Vagina (tissue), 2 donors: ENCODE measurements around the gene GSTP1. TPM values are rescaled to one million over a fixed set of nuclear protein-coding genes. Genes with fewer than 3 reads are reported as not detected.
"Not testable (repeated sequence)": the region's sequence is repeated elsewhere in the genome, so short reads cannot be mapped to it uniquely, and the experiment has no call there.

ENCODE experiments used
- DNase-seq, 2 donors: peaks; one replicate each; pipeline ENCODE4 v3.0.0-alpha.2; 2017; ENCODE audit errors: extremely low spot score in 2 of 2
- H3K27ac ChIP-seq: fragments of 200-600 bp; sonication (generic); one replicate; pipeline ENCODE4 v1.5.1; 2019
- H3K27me3 ChIP-seq: fragments of 200-600 bp; sonication (generic); one replicate; pipeline ENCODE4 v1.5.1; 2019
- H3K36me3 ChIP-seq, 2 donors: fragments of 200-600 bp; sonication (generic); one replicate each; pipeline ENCODE4 v1.5.1; 2017 to 2019
- H3K4me1 ChIP-seq: fragments of 200-600 bp; sonication (generic); one replicate; pipeline ENCODE4 v1.5.1; 2019
- H3K4me3 ChIP-seq, 2 donors: fragments of 200-600 bp; sonication (generic); 1 replicate in 1 of 2; 2 replicates in 1 of 2; pipeline ENCODE4 v1.5.1; 2016 to 2019
- H3K9me3 ChIP-seq: fragments of 200-600 bp; sonication (generic); one replicate; pipeline ENCODE4 v1.5.1; 2019
- CTCF ChIP-seq, 3 experiments: fragments of 450-650 bp in 2 of 3; fragments of 200-600 bp in 1 of 3; sonication (generic) in 1 of 3; IDR thresholded peaks; one replicate each; pipeline ENCODE4 v1.5.1; 2017 to 2019; ENCODE audit warnings: antibody characterized with exemption in 3 of 3, mild to moderate bottlenecking in 2 of 3, moderate library complexity in 2 of 3
- POLR2A ChIP-seq, 2 donors: fragments of 450-650 bp; IDR thresholded peaks; one replicate each; pipeline ENCODE4 v1.6.1; 2017; ENCODE audit warnings: antibody characterized with exemption in 2 of 2, mild to moderate bottlenecking in 2 of 2, moderate library complexity in 2 of 2
- POLR2AphosphoS5 ChIP-seq, 2 donors: sonication (generic); formaldehyde crosslinking; IDR thresholded peaks; one replicate each; pipeline ENCODE4 v1.9.0; 2017; ENCODE audit warnings: antibody characterized with exemption in 2 of 2, mild to moderate bottlenecking in 2 of 2, low read depth in 1 of 2; ENCODE audit not compliant: insufficient read depth in 1 of 2
- intact Hi-C: fragments of 100-400 bp; cut with DNase I; formaldehyde crosslinking; loops from one replicate; pipeline ENCODE4 v1.15.1; 2023
- total RNA-seq: library from RNA; depleted of rRNA; stranded (reverse); fragments of >200 nt; gene quantifications from one replicate; pipeline ENCODE4 v1.2.3, GENCODE V29; 2016

GSTP1 gene
- total RNA-seq, 1 donor from 2014 or later: 2,739 TPM

- DNase-seq: no peak
- Histone ChIP-seq H3K27me3 (no peaks in the 10 kb centered on the region), H3K36me3 (peaks cover 0 to under 1% of the 10 kb centered on the region in 2 donors), H3K9me3 (no peaks in the 10 kb centered on the region), H3K27ac (no peak overlapping the region), H3K4me3 (no peak overlapping the region), H3K4me1 (no peaks in the 10 kb centered on the region)
- intact Hi-C loops: no loop called here
- no peak for TF ChIP-seq CTCF (IDR thresholded peaks at IDR 0.05)
- TF ChIP-seq POLR2A (IDR thresholded peaks at IDR 0.05): no peak
- TF ChIP-seq POLR2AphosphoS5 (IDR thresholded peaks at IDR 0.05; ENCODE audit: insufficient read depth in 1 of 2, low read depth in 1 of 2): no peak
Measured at GRCh38 chr11:67593565-67593905, 9.9 kb downstream of the GSTP1 start.

DNA sequence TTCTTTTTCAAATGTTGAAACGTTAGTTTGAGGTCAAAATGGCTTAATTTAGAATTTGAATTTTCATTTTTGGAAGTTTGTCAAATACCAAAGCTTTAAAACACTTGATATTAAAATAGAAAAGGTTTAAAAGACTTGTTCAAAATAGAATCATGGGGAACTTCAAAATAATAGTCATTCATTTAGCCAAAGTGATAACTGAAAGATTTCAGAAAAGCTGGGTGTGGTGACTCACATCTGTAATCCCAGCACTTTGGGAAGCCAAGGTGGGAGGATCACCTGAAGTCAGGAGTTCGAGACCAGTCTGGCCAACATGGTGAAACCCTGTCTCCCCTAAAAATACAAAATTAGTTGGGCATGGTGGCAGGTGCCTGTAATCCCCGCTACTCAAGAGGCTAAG is 10.9 kb downstream of the GSTP1 start:
- Histone ChIP-seq H3K27ac (no peak overlapping the region), H3K36me3 (no peaks in the 10 kb centered on the region), H3K9me3 (no peaks in the 10 kb centered on the region), H3K27me3 (no peaks in the 10 kb centered on the region), H3K4me1 (no peaks in the 10 kb centered on the region), H3K4me3 (no peak overlapping the region)
- DNase-seq: no peak
- intact Hi-C loops: no loop called here
- no peak for TF ChIP-seq POLR2A (IDR thresholded peaks at IDR 0.05)
- TF ChIP-seq CTCF (IDR thresholded peaks at IDR 0.05): no peak
- no peak for TF ChIP-seq POLR2AphosphoS5 (IDR thresholded peaks at IDR 0.05; ENCODE audit: insufficient read depth in 1 of 2, low read depth in 1 of 2)

DNA sequence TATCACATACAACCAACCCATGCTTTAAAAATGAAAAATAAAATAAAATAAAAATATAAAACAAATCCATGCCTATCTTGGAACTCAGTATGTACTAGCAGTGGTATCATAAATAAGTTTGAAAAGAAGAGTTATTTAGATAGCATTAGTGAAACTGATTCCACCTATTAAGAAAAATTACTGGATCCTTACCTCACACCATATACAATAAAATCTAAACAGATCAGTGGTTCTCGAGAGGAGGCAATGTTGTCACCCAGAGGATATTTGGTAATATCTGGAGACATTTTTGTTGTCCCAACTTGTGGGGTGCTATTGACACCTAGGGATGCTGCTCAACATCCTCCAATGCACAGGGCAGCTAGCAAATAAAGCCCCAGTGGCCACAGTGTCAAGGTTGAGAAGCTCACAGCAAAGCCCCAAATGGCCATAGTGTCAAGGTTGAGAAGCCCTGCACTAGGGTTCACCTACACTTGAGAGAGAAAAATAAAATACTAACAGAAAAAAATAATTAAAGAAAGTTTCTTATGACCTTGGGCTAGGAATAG is 13.2 kb downstream of the GSTP1 start:
- Histone ChIP-seq H3K36me3 (no peaks in the 10 kb centered on the region), H3K27me3 (no peaks in the 10 kb centered on the region), H3K9me3 (no peaks in the 10 kb centered on the region), H3K4me3 (no peak overlapping the region), H3K4me1 (no peaks in the 10 kb centered on the region), H3K27ac (no peak overlapping the region)
- no peak for DNase-seq
- intact Hi-C loops: no loop called here
- TF ChIP-seq POLR2AphosphoS5 (IDR thresholded peaks at IDR 0.05; ENCODE audit: insufficient read depth in 1 of 2, low read depth in 1 of 2) (no peak), POLR2A (IDR thresholded peaks at IDR 0.05) (no peak)

DNA sequence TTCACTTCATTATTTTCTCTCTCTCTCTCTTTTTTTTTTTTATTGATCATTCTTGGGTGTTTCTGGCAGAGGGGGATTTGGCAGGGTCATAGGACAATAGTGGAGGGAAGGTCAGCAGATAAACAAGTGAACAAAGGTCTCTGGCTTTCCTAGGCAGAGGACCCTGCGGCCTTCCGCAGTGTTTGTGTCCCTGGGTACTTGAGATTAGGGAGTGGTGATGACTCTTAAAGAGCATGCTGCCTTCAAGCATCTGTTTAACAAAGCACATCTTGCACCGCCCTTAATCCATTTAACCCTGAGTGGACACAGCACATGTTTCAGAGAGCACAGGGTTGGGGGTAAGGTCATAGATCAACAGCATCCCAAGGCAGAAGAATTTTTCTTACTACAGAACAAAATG is 13.8 kb downstream of the GSTP1 start:
- DNase-seq, intact Hi-C loops, H3K27ac ChIP-seq, H3K4me1 ChIP-seq, H3K36me3 ChIP-seq, H3K27me3 ChIP-seq, H3K4me3 ChIP-seq, H3K9me3 ChIP-seq: not testable (repeated sequence)

GRCh38 chr11:67597963-67598362 is 14.4 kb downstream of the GSTP1 start:
- intact Hi-C loops, H3K27ac ChIP-seq, DNase-seq, H3K36me3 ChIP-seq, H3K4me3 ChIP-seq, H3K9me3 ChIP-seq, H3K4me1 ChIP-seq, H3K27me3 ChIP-seq: not testable (repeated sequence)

DNA sequence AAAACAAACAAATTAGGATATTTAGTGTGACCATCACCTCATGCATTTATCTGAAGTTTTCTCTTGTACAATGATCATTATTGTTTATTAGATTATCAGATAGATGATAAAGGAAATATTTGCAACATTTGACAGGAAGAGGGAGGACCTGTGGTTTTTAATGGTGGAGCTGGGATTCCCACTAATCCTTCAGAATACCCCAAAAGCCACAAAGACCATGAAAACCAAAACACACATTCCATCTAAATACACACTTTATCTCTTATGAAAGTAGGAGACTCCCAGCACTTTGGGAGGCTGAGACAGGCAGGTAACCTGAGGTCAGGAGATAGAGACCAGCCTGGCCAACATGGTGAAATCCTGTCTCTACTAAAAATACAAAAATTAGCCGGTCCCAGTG is 15.5 kb downstream of the GSTP1 start:
- Histone ChIP-seq H3K4me1 (no peaks in the 10 kb centered on the region), H3K36me3 (no peaks in the 10 kb centered on the region), H3K4me3 (no peak overlapping the region), H3K9me3 (no peaks in the 10 kb centered on the region), H3K27ac (no peak overlapping the region), H3K27me3 (no peaks in the 10 kb centered on the region)
- no peak for DNase-seq
- TF ChIP-seq CTCF (IDR thresholded peaks at IDR 0.05) (no peak), POLR2A (IDR thresholded peaks at IDR 0.05) (no peak), POLR2AphosphoS5 (IDR thresholded peaks at IDR 0.05; ENCODE audit: insufficient read depth in 1 of 2, low read depth in 1 of 2) (no peak)
- intact Hi-C loops: no loop called here
